GM12865 (cell line): ENCODE measurements around the gene MED28.
A peak's percentile ranks its signal among the peaks of the same experiment; 100 is the strongest.

ENCODE experiments used
- DNase-seq: peaks from one replicate; pipeline ENCODE4 v3.0.0; 2010; ENCODE audit warnings: low read depth
- H3K4me3 ChIP-seq: 2 replicates; pipeline ENCODE4 v1.5.1; 2011; ENCODE audit warnings: mild to moderate bottlenecking, low read depth, low read length, control low read depth
- CTCF ChIP-seq: IDR thresholded peaks from 2 replicates; pipeline ENCODE4 v1.5.1; 2011; ENCODE audit warnings: low read length, control low read depth, low read depth, inconsistent platforms; ENCODE audit not compliant: insufficient read depth; ENCODE audit errors: missing control alignments

Gene MED28

GRCh38 chr4:17587094-17587822 is 27.2 kb upstream of the MED28 start:
- DNase-seq: no peak
- H3K4me3 ChIP-seq: no peak overlapping the region
- no peak for TF ChIP-seq CTCF

DNA sequence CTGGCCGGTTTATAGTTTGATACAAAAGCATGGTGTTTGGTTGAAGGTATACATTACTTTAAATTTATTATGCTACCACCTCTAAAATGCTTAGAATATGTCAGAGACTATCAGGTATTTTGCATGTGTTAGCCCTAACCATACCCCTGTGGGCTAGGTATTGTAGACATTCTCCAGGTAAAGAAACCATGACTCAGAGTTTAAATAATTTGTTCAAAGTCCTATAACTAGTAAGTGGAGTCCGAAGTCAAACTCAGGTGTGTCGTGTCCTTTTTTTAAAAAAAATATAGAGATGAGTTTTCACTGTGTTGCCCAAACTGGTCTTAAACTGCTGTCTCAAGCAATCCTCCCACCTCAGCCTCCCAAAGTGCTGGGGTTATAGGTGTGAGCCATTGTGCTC is 25.1 kb upstream of the MED28 start:
- no peak for TF ChIP-seq CTCF
- DNase-seq: no peak
- no peak overlapping the region for H3K4me3 ChIP-seq

DNA sequence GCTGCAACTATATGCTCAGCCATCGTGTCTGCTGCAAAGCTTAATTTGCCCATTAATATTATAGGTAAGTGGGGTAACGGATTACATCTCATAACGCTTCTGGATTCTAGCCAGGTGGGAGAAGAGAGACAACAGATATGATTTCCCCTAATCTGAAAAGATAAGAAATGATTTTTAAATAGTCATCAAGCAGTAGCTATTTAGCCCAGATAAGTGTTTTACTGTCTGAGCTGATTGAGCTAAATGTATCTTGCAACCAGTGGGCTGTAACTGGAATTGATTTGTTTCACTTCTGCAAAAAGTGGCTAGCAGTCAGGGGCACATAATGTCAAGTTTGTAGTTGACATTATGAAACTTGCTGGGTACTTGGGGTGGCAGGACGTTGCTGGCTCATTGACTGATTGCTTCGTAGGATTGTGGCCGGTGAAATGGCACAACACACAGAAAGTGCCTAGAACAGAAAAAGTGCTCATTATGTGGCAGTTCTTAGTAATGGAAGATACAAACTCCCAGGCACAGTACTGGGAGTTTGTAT is 18.9 kb upstream of the MED28 start:
- TF ChIP-seq CTCF: no peak
- H3K4me3 ChIP-seq: no peak overlapping the region
- DNase-seq: peak; percentile 74

DNA sequence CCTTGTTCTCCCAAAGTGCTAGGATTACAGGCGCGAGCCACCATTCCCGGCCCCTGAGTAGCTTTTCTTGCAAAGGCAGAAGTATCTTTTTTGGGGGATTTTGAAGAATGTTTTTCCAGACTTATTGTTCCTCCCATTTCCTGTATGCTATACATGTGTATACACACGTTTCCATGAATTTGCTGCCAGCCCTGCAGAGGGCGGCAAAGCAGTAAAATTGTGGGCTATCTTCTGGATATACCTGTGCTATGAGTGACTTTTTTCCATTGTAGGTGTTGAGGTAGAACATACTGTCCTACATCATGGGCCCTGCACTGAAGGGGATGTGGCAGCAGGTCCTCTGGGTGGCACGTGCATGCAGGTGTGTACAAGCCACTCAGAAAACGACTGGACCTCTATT is 16.9 kb upstream of the MED28 start:
- no peak for DNase-seq
- no peak for TF ChIP-seq CTCF
- H3K4me3 ChIP-seq: no peak overlapping the region

- no peak for TF ChIP-seq CTCF
- H3K4me3 ChIP-seq: no peak overlapping the region
- no peak for DNase-seq
These were observed 14.6 kb upstream of the MED28 start for GRCh38 chr4:17599826-17600225.

GRCh38 chr4:17605236-17605635 is 9.2 kb upstream of the MED28 start:
- TF ChIP-seq CTCF: no peak
- H3K4me3 ChIP-seq: no peak overlapping the region
- DNase-seq: no peak
